BLaER1 treated with 17β-estradiol and CSF1 and Interleukin-3, amounts not matched to agents 10 nM and 100 nM (cell line): ENCODE results near the gene PATE4.
A peak's percentile ranks its signal among the peaks of the same experiment; 100 is the strongest.
"Not testable (repeated sequence)": the region's sequence is repeated elsewhere in the genome, so short reads cannot be mapped to it uniquely, and the experiment has no call there.

ENCODE experiments used
- H3K27ac ChIP-seq, 11 experiments: shearing (Covaris generic); formaldehyde crosslinking; 2 replicates each; pipeline ENCODE4 v1.8.1; 2022
- H3K27me3 ChIP-seq, 11 experiments: shearing (Covaris generic); formaldehyde crosslinking; 2 replicates each; pipeline ENCODE4 v1.8.1; 2022
- H3K36me3 ChIP-seq, 11 experiments: shearing (Covaris generic); formaldehyde crosslinking; 2 replicates each; pipeline ENCODE4 v1.8.1; 2022
- H3K4me1 ChIP-seq, 10 experiments: shearing (Covaris generic); formaldehyde crosslinking; 2 replicates each; pipeline ENCODE4 v1.8.1; 2022
- H3K4me2 ChIP-seq, 11 experiments: shearing (Covaris generic); formaldehyde crosslinking; 2 replicates each; pipeline ENCODE4 v1.8.1; 2022
- H3K4me3 ChIP-seq, 10 experiments: shearing (Covaris generic); formaldehyde crosslinking; 2 replicates each; pipeline ENCODE4 v1.8.1; 2022
- H3K9ac ChIP-seq, 11 experiments: shearing (Covaris generic); formaldehyde crosslinking; 2 replicates each; pipeline ENCODE4 v1.8.1; 2022
- H3K9me3 ChIP-seq, 11 experiments: shearing (Covaris generic); formaldehyde crosslinking; replicated peaks in 1 of 11; 2 replicates each; pipeline ENCODE4 v1.8.1; 2022
- H4K20me1 ChIP-seq, 11 experiments: shearing (Covaris generic); formaldehyde crosslinking; 2 replicates each; pipeline ENCODE4 v1.8.1; 2022
- Cebpa-rat ChIP-seq, 11 experiments: shearing (Covaris generic); IDR thresholded peaks; 2 replicates each; pipeline ENCODE4 v1.8.1; 2022

PATE4 gene

DNA sequence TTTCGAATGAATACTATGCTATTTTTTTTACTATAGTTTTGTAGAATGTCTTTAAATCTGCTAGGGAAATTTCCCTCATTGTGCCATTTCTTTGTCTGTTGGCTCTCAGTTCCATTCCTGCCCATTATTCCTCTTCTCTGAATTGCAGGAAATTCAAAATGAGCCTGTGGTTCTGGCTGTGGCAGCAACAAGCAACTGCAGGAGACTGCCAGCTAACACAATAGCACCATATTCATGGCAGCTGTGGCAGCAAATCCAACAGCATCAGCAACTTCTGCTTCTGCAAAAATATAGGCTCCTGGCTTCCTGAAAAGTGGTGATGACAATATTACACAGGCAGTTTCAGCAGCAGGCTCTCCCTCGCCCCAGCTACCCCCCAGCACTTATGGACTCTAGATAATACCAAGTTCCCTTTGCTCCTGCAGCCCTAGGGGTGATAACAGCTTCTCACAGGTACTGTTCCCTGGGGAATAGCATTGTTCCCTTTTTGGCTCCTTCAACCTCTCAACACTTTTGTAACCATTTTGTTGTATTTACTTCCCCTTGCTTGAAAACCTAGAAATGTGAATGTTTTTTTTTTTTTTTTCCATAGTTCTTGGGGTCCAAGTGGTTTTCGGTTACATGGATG is 9.3 kb downstream of the PATE4 start:
- no peaks in the 10 kb centered on the region for H4K20me1 ChIP-seq
- no peak overlapping the region for H3K4me3 ChIP-seq
- H3K36me3 ChIP-seq = peaks cover 0 to 11% (median 0%) of the 10 kb centered on the region in 11 experiments; a peak in 3 of 22 replicates
- H3K9me3 ChIP-seq = peaks cover 33 to 41% (median 36%) of the 10 kb centered on the region in 11 experiments
- H3K27me3 ChIP-seq = no peaks in the 10 kb centered on the region
- H3K27ac ChIP-seq = no peak overlapping the region
- peaks cover 0 to 15% (median 0%) of the 10 kb centered on the region in 10 experiments; a peak in 6 of 20 replicates for H3K4me1 ChIP-seq
- no peak for TF ChIP-seq Cebpa-rat (IDR thresholded peaks at IDR 0.05)
- H3K9ac ChIP-seq = no peak overlapping the region
- H3K4me2 ChIP-seq = peak overlapping the region in 3 of 11 experiments; percentile 15 to 46 (median 34); a peak in 4 of 22 replicates

DNA sequence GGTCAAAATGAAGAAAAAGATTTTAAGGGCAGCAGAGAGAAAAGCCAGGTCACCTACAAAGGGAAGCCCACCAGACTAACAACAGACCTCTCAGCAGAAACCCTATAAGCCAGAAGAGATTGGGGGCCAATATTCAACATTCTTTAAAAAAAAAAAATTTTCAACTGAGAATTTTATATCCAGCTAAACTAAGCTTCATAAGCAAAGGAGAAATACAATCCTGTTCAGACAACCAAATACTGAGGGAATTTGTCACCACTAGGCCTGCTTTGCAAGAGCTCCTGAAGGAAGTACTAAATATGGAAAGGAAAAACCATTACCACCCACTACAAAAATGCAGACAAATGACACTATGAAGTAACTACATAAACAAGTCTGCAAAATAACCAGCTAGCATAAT is 13.1 kb downstream of the PATE4 start:
- Histone ChIP-seq H3K36me3 (peaks cover 0 to 11% (median 0%) of the 10 kb centered on the region in 11 experiments; a peak in 3 of 22 replicates), H3K4me3 (no peak overlapping the region; a peak in 1 of 20 replicates), H3K9ac (no peak overlapping the region), H3K4me1 (peaks cover 0 to 15% (median 0%) of the 10 kb centered on the region in 10 experiments; a peak in 6 of 20 replicates), H3K4me2 (no peak overlapping the region), H3K27ac (no peak overlapping the region), H3K27me3 (no peaks in the 10 kb centered on the region), H3K9me3 (peaks cover 35 to 44% (median 41%) of the 10 kb centered on the region in 11 experiments), H4K20me1 (no peaks in the 10 kb centered on the region)
- no peak for TF ChIP-seq Cebpa-rat (IDR thresholded peaks at IDR 0.05)

GRCh38 chr11:125857670-125858069 is 24.6 kb downstream of the PATE4 start:
- not testable (repeated sequence) for H3K4me2 ChIP-seq, H3K36me3 ChIP-seq, H3K4me3 ChIP-seq, H3K4me1 ChIP-seq, H4K20me1 ChIP-seq, H3K9ac ChIP-seq, H3K27ac ChIP-seq, H3K27me3 ChIP-seq
- H3K9me3 ChIP-seq = peaks cover 9 to 23% (median 15%) of the 10 kb centered on the region in 11 experiments; a peak in 11 of 22 replicates

DNA sequence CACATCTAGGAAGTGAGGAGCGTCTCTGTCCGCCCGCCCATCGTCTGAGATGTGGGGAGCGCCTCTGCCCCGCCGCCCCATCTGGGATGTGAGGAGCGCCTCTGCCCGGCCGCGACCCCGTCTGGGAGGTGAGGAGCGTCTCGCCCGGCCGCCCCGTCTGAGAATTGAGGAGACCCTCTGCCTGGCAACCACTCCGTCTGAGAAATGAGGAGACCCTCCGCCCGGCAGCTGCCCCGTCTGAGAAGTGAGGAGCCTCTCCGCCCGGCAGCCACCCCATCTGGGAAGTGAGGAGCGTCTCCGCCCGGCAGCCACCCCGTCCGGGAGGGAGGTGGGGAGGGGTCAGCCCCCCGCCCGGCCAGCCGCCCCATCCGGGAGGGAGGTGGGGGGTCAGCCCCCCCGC is 29.7 kb downstream of the PATE4 start:
- H3K27me3 ChIP-seq, H3K4me1 ChIP-seq, H3K4me3 ChIP-seq, H3K4me2 ChIP-seq, H3K27ac ChIP-seq, H3K36me3 ChIP-seq, H4K20me1 ChIP-seq, H3K9ac ChIP-seq: not testable (repeated sequence)
- peaks cover 3 to 21% (median 9%) of the 10 kb centered on the region in 11 experiments; a peak in 11 of 22 replicates for H3K9me3 ChIP-seq

GRCh38 chr11:125865354-125865753 is 32.2 kb downstream of the PATE4 start:
- not testable (repeated sequence) for H3K4me3 ChIP-seq, H3K9ac ChIP-seq, H3K36me3 ChIP-seq, H4K20me1 ChIP-seq, H3K4me2 ChIP-seq, H3K27me3 ChIP-seq, H3K27ac ChIP-seq, H3K4me1 ChIP-seq
- H3K9me3 ChIP-seq = peaks cover 0 to 11% (median 0%) of the 10 kb centered on the region in 11 experiments; a peak in 3 of 22 replicates

- H4K20me1 ChIP-seq = no peaks in the 10 kb centered on the region
- no peaks in the 10 kb centered on the region for H3K36me3 ChIP-seq
- H3K9me3 ChIP-seq = peaks cover 9 to 20% (median 10%) of the 10 kb centered on the region in 11 experiments
- peaks cover 0 to 8% (median 0%) of the 10 kb centered on the region in 10 experiments; a peak in 1 of 20 replicates for H3K4me1 ChIP-seq
- no peaks in the 10 kb centered on the region for H3K27me3 ChIP-seq
- no peak overlapping the region for H3K4me2 ChIP-seq
- H3K4me3 ChIP-seq = no peak overlapping the region
- no peak for TF ChIP-seq Cebpa-rat (IDR thresholded peaks at IDR 0.05)
- H3K27ac ChIP-seq = no peak overlapping the region
- H3K9ac ChIP-seq = no peak overlapping the region
These were observed 36.4 kb downstream of the PATE4 start for GRCh38 chr11:125869521-125869920.

DNA sequence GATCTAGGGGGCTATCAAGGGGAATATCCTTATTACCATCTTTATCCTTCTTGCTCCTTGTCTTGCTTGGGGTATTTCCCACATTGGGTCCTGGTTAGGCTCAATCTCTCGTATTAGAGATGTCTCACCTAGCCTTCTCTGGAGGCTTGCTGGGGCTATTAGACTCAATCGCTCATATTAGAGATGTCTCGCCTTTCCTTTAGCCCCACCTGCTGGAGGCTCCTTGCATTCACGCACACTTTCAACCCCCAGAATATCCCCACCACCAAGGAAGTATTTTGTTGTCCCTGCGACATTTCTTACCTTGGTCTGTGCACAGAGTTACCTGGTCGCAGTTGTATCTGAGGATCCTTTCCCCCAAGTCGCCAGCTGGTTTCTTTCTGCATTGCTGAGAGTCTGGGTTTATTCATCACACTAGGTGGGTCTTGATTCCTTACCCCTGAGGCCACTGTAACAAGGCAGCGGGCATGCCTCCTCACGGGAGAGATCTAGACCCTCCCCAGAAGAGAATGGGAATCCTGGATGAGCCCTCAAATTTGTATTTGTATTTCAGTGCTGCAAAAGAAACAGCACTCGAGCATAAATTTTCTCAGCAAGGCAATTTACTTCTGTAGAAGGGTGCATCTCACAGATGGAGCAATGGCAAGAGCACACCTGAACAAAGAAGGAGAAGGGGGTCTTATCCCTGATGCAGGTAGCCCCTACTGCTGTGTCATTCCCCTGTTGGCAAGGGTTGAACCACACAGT is 38.4 kb downstream of the PATE4 start:
- no peak overlapping the region for H3K27ac ChIP-seq
- TF ChIP-seq Cebpa-rat (IDR thresholded peaks at IDR 0.05) = no peak
- H3K9ac ChIP-seq = no peak overlapping the region
- H3K27me3 ChIP-seq = no peaks in the 10 kb centered on the region
- H3K4me1 ChIP-seq = peaks cover 0 to 8% (median 0%) of the 10 kb centered on the region in 10 experiments; a peak in 1 of 20 replicates
- no peaks in the 10 kb centered on the region for H3K36me3 ChIP-seq
- 0 out of 22 replicates have a peak overlapping the region, but pooled peaks of 1 of the 11 experiments have one; percentile 20 for H3K4me2 ChIP-seq
- no peak overlapping the region for H3K4me3 ChIP-seq
- no peaks in the 10 kb centered on the region for H4K20me1 ChIP-seq
- peaks cover 9 to 11% (median 9%) of the 10 kb centered on the region in 11 experiments for H3K9me3 ChIP-seq

DNA sequence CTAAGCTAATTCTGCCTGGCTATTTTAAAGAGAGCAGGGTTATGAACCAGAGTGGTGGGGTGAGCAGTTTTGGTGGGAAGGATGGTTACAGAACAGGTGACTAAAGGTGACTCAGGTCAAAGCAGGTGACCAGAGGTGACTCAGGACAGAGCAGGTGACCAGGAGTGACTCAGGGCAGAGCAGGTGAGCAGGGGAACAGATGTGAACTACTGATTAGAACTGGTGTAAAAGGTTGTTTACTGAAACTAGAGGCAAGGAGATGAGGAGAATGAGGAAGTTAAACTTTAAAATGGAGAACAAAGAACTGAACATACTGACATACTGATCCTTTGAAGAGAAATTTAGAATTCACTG is 39.0 kb downstream of the PATE4 start:
- no peak for TF ChIP-seq Cebpa-rat (IDR thresholded peaks at IDR 0.05)
- H3K4me2 ChIP-seq = 0 out of 22 replicates have a peak overlapping the region, but pooled peaks of 1 of the 11 experiments have one; percentile 20
- no peaks in the 10 kb centered on the region for H3K36me3 ChIP-seq
- no peaks in the 10 kb centered on the region for H4K20me1 ChIP-seq
- peaks cover 0 to 8% (median 0%) of the 10 kb centered on the region in 10 experiments; a peak in 1 of 20 replicates for H3K4me1 ChIP-seq
- H3K4me3 ChIP-seq = no peak overlapping the region
- no peak overlapping the region for H3K9ac ChIP-seq
- H3K9me3 ChIP-seq = peaks cover 9 to 11% (median 9%) of the 10 kb centered on the region in 11 experiments
- no peaks in the 10 kb centered on the region for H3K27me3 ChIP-seq
- no peak overlapping the region for H3K27ac ChIP-seq

DNA sequence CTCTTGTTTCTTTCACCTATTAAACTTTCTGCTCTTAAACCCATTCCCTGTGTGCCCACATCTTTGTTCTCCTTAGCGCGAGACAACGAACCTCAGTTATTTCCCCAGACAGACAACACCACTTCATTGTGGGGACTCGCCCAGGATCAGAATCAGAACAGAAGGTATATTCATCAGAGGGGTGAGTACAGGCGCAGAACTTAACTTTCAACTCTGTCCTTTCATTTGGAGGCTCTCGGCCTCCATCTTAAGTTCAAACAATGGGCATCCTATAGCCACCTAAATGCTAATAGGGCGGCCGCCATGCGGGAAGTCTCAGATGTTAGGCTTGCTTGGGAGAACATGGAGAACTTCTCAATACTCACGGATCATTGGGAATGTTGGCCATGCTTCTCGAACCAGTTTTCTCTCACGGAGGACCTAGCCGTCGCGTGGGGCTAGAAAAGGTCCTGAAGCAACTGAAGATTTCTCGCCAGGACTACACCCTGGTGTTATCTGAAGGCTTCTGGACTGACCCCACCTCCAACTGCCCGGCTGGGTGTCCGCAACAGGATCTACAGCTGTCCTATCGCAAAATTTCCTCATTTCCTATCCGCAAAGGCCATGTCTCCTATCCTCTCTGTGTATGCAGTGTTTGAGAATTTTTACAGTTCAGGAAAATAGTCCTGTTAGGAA is 40.9 kb downstream of the PATE4 start:
- no peak overlapping the region for H3K27ac ChIP-seq
- H3K4me2 ChIP-seq = no peak overlapping the region
- TF ChIP-seq Cebpa-rat (IDR thresholded peaks at IDR 0.05) = no peak
- H3K9me3 ChIP-seq = peaks cover 9 to 11% (median 9%) of the 10 kb centered on the region in 11 experiments
- H3K36me3 ChIP-seq = no peaks in the 10 kb centered on the region
- H3K27me3 ChIP-seq = no peaks in the 10 kb centered on the region
- H3K4me1 ChIP-seq = peaks cover 0 to 8% (median 0%) of the 10 kb centered on the region in 10 experiments; a peak in 1 of 20 replicates
- no peak overlapping the region for H3K9ac ChIP-seq
- H4K20me1 ChIP-seq = no peaks in the 10 kb centered on the region
- H3K4me3 ChIP-seq = no peak overlapping the region
